Measurements from ENCODE around the gene JADE3.

The JADE3 gene

GRCh38 chrX:46959985-46960700, 47.9 kb downstream of the JADE3 start:
- H3K4me3 ChIP-seq (ENCODE audit: low read length, poor library complexity, severe bottlenecking) = no peak overlapping the region
- no peaks in the 10 kb centered on the region for H3F3A ChIP-seq (ENCODE audit: low read depth)
- no peak for TF ChIP-seq EZH2phosphoT487 (IDR thresholded peaks at IDR 0.05; ENCODE audit: borderline replicate concordance)
- no peak for TF ChIP-seq CTCF (conservative IDR thresholded peaks at IDR 0.05; ENCODE audit: low read length)
- peaks cover 11% of the 10 kb centered on the region for H3K4me1 ChIP-seq (ENCODE audit: insufficient read depth, low read length, poor library complexity, severe bottlenecking)
- no peaks in the 10 kb centered on the region for H3K36me3 ChIP-seq (ENCODE audit: insufficient read depth, low read length)
- no peaks in the 10 kb centered on the region for H3K9me2 ChIP-seq (replicated peaks; ENCODE audit: low read depth, low read length)
- no peak overlapping the region for H3K4me2 ChIP-seq (ENCODE audit: low read depth, low read length, poor library complexity, severe bottlenecking)
- peaks cover 5% of the 10 kb centered on the region for H4K20me1 ChIP-seq (ENCODE audit: insufficient read depth, low read length, poor library complexity, severe bottlenecking)
- peaks cover 73% of the 10 kb centered on the region for H3K79me2 ChIP-seq (ENCODE audit: insufficient read depth, low read length)
- H3K9ac ChIP-seq (ENCODE audit: low read depth, low read length, poor library complexity, severe bottlenecking) = no peak overlapping the region
- no peaks in the 10 kb centered on the region for H3K9me3 ChIP-seq (ENCODE audit: insufficient read depth, low read depth, low read length)
- H3K27me3 ChIP-seq (ENCODE audit: insufficient read depth, low read length, poor library complexity, severe bottlenecking) = no peaks in the 10 kb centered on the region
- H2AFZ ChIP-seq (ENCODE audit: low read length) = no peak overlapping the region

GRCh38 chrX:46961097-46961496, 48.9 kb downstream of the JADE3 start:
- Histone ChIP-seq H3K36me3 (ENCODE audit: insufficient read depth, low read length) (no peaks in the 10 kb centered on the region), H3K9me3 (ENCODE audit: insufficient read depth, low read depth, low read length) (no peaks in the 10 kb centered on the region), H3K4me2 (ENCODE audit: low read depth, low read length, poor library complexity, severe bottlenecking) (no peak overlapping the region), H2AFZ (ENCODE audit: low read length) (no peak overlapping the region), H3K4me1 (ENCODE audit: insufficient read depth, low read length, poor library complexity, severe bottlenecking) (peaks cover 15% of the 10 kb centered on the region), H3F3A (ENCODE audit: low read depth) (no peaks in the 10 kb centered on the region), H3K27me3 (ENCODE audit: insufficient read depth, low read length, poor library complexity, severe bottlenecking) (no peaks in the 10 kb centered on the region), H3K79me2 (ENCODE audit: insufficient read depth, low read length) (peaks cover 69% of the 10 kb centered on the region), H3K9me2 (replicated peaks; ENCODE audit: low read depth, low read length) (no peaks in the 10 kb centered on the region), H4K20me1 (ENCODE audit: insufficient read depth, low read length, poor library complexity, severe bottlenecking) (peaks cover 5% of the 10 kb centered on the region), H3K9ac (ENCODE audit: low read depth, low read length, poor library complexity, severe bottlenecking) (peak overlapping the region; percentile 17), H3K4me3 (ENCODE audit: low read length, poor library complexity, severe bottlenecking) (no peak overlapping the region)
- no peak for TF ChIP-seq EZH2phosphoT487 (IDR thresholded peaks at IDR 0.05; ENCODE audit: borderline replicate concordance)
- no peak for TF ChIP-seq CTCF (conservative IDR thresholded peaks at IDR 0.05; ENCODE audit: low read length)

GRCh38 chrX:46961574-46962283, 49.5 kb downstream of the JADE3 start:
- Histone ChIP-seq H3K27me3 (ENCODE audit: insufficient read depth, low read length, poor library complexity, severe bottlenecking) (no peaks in the 10 kb centered on the region), H3K9me2 (replicated peaks; ENCODE audit: low read depth, low read length) (no peaks in the 10 kb centered on the region), H3K9me3 (ENCODE audit: insufficient read depth, low read depth, low read length) (no peaks in the 10 kb centered on the region), H3K4me2 (ENCODE audit: low read depth, low read length, poor library complexity, severe bottlenecking) (no peak overlapping the region), H3K79me2 (ENCODE audit: insufficient read depth, low read length) (peaks cover 71% of the 10 kb centered on the region), H3K9ac (ENCODE audit: low read depth, low read length, poor library complexity, severe bottlenecking) (peak overlapping the region; percentile 17), H4K20me1 (ENCODE audit: insufficient read depth, low read length, poor library complexity, severe bottlenecking) (peaks cover 5% of the 10 kb centered on the region), H3K36me3 (ENCODE audit: insufficient read depth, low read length) (no peaks in the 10 kb centered on the region), H3F3A (ENCODE audit: low read depth) (no peaks in the 10 kb centered on the region), H3K4me1 (ENCODE audit: insufficient read depth, low read length, poor library complexity, severe bottlenecking) (peaks cover 15% of the 10 kb centered on the region), H3K4me3 (ENCODE audit: low read length, poor library complexity, severe bottlenecking) (no peak overlapping the region), H2AFZ (ENCODE audit: low read length) (no peak overlapping the region)
- no peak for TF ChIP-seq EZH2phosphoT487 (IDR thresholded peaks at IDR 0.05; ENCODE audit: borderline replicate concordance)
- TF ChIP-seq CTCF (conservative IDR thresholded peaks at IDR 0.05; ENCODE audit: low read length) = no peak

Measured in Loucy (cell line).